ENCODE data around the gene EBF3.
"Not testable (repeated sequence)": the region's sequence is repeated elsewhere in the genome, so short reads cannot be mapped to it uniquely, and the experiment has no call there.

The EBF3 gene

GRCh38 chr10:129926066-129927055 is 37.7 kb downstream of the EBF3 start:
- no peak for DNase-seq (ENCODE audit: low read depth)
- H3K4me3 ChIP-seq (ENCODE audit: low read depth, low read length), result no peak overlapping the region
- no peak for TF ChIP-seq CTCF (IDR thresholded peaks at IDR 0.05; ENCODE audit: low read depth, low read length, missing control alignments)

GRCh38 chr10:129924375-129925085 is 39.5 kb downstream of the EBF3 start:
- DNase-seq (ENCODE audit: low read depth), result no peak
- no peak overlapping the region for H3K4me3 ChIP-seq (ENCODE audit: low read depth, low read length)
- no peak for TF ChIP-seq CTCF (IDR thresholded peaks at IDR 0.05; ENCODE audit: low read depth, low read length, missing control alignments)

GRCh38 chr10:129922598-129923123 is 41.4 kb downstream of the EBF3 start:
- H3K4me3 ChIP-seq (ENCODE audit: low read depth, low read length), result no peak overlapping the region
- DNase-seq (ENCODE audit: low read depth), result no peak
- TF ChIP-seq CTCF (IDR thresholded peaks at IDR 0.05; ENCODE audit: low read depth, low read length, missing control alignments), result no peak

GRCh38 chr10:129921801-129922597 is 42.1 kb downstream of the EBF3 start:
- no peak for TF ChIP-seq CTCF (IDR thresholded peaks at IDR 0.05; ENCODE audit: low read depth, low read length, missing control alignments)
- no peak overlapping the region for H3K4me3 ChIP-seq (ENCODE audit: low read depth, low read length)
- DNase-seq (ENCODE audit: low read depth), result no peak

DNA sequence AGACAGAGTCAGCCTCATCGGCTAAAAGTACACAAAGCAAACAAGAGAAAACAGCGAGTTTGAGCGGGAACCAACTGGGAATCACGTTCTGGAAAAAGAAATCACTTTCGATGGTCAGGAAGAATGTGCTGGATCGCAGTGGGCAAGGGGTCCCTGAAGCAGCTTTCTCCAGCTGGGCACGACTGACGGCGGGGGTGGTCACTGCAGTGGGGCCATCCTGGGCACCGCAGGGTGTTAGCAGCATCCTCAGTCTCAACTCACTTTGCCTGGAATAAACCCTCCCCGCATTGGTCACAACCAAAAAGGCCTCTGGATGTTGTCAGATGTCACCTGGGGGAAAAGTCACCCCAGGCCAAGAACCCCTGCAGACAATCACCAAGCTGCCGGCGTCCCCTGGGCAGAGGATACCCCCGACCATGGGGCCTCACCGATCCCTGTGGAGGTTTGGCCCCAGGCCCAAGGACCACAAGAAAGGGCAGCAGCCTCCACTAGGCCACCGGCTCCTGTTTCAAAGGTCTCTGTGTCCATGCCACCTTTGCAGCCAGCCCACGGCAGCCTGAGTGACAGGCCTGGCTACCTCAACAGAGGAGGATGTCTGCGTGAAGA is 42.9 kb downstream of the EBF3 start:
- TF ChIP-seq CTCF (IDR thresholded peaks at IDR 0.05; ENCODE audit: low read depth, low read length, missing control alignments), result no peak
- no peak overlapping the region for H3K4me3 ChIP-seq (ENCODE audit: low read depth, low read length)
- no peak for DNase-seq (ENCODE audit: low read depth)

- DNase-seq (ENCODE audit: low read depth); H3K4me3 ChIP-seq (ENCODE audit: low read depth, low read length): not testable (repeated sequence)
Measured at GRCh38 chr10:129920187-129920586, 43.9 kb downstream of the EBF3 start.
